HTERT RPE-1 (cell line): ENCODE measurements around the gene CEP70.

ENCODE experiments used
- in situ Hi-C: fragments of 300-500 bp; cut with MboI; formaldehyde crosslinking; loops from 4 replicates; pipeline ENCODE4 v1.14.3; 2020; ENCODE audit warnings: low sequenced_read_pairs

CEP70 gene

GRCh38 chr3:138472141-138472825 lies 121.8 kb downstream of the CEP70 start:
- in situ Hi-C loops, result no loop called here

GRCh38 chr3:138471481-138471880 lies 122.6 kb downstream of the CEP70 start:
- in situ Hi-C loops, result no loop called here

- in situ Hi-C loops, result no loop called here
Measured at GRCh38 chr3:138470687-138471086, 123.4 kb downstream of the CEP70 start.

- in situ Hi-C loops, result no loop called here
Measured at GRCh38 chr3:138469874-138470273, 124.2 kb downstream of the CEP70 start.

GRCh38 chr3:138468886-138469285 lies 125.2 kb downstream of the CEP70 start:
- in situ Hi-C loops, result no loop called here

GRCh38 chr3:138468451-138468850 lies 125.6 kb downstream of the CEP70 start:
- in situ Hi-C loops, result no loop called here

GRCh38 chr3:138467931-138468330 lies 126.1 kb downstream of the CEP70 start:
- in situ Hi-C loops, result no loop called here

- in situ Hi-C loops, result no loop called here
Measured at GRCh38 chr3:138465925-138466324, 128.1 kb downstream of the CEP70 start.

- in situ Hi-C loops, result no loop called here
Measured at GRCh38 chr3:138465451-138465850, 128.6 kb downstream of the CEP70 start.

GRCh38 chr3:138464491-138464860 lies 129.6 kb downstream of the CEP70 start:
- in situ Hi-C loops, result no loop called here

GRCh38 chr3:138463724-138464490 lies 130.2 kb downstream of the CEP70 start:
- in situ Hi-C loops, result no loop called here

- in situ Hi-C loops, result no loop called here
Measured at GRCh38 chr3:138461896-138462295, 132.2 kb downstream of the CEP70 start.

GRCh38 chr3:138461246-138461645 lies 132.8 kb downstream of the CEP70 start:
- in situ Hi-C loops, result no loop called here

- in situ Hi-C loops, result no loop called here
Measured at GRCh38 chr3:138460536-138461205, 133.4 kb downstream of the CEP70 start.

- in situ Hi-C loops, result no loop called here
Measured at GRCh38 chr3:138459619-138460535, 134.2 kb downstream of the CEP70 start.

GRCh38 chr3:138458774-138459499 lies 135.1 kb downstream of the CEP70 start:
- in situ Hi-C loops, result no loop called here

GRCh38 chr3:138457863-138458735 lies 136.0 kb downstream of the CEP70 start:
- in situ Hi-C loops, result no loop called here

GRCh38 chr3:138456961-138457862 lies 136.8 kb downstream of the CEP70 start:
- in situ Hi-C loops, result no loop called here
